NCI-H1105 (cell line): Measurements from ENCODE around the gene MAST4.
"Not testable (repeated sequence)": the region's sequence is repeated elsewhere in the genome, so short reads cannot be mapped to it uniquely, and the experiment has no call there.

Experiments
- DNase-seq: peaks from one replicate; lab custom pipeline; 2025; lab: John Stamatoyannopoulos, UW

The MAST4 gene

GRCh38 chr5:66647146-66647856, 51.1 kb downstream of the MAST4 start:
- no peak for DNase-seq

GRCh38 chr5:66652818-66653217, 56.6 kb downstream of the MAST4 start:
- no peak for DNase-seq

GRCh38 chr5:66653325-66653724, 57.1 kb downstream of the MAST4 start:
- no peak for DNase-seq

- DNase-seq, result no peak
Measured at GRCh38 chr5:66655395-66656324, 59.5 kb downstream of the MAST4 start.

- no peak for DNase-seq
Measured at GRCh38 chr5:66658516-66658915, 62.3 kb downstream of the MAST4 start.

GRCh38 chr5:66659780-66660179, 63.6 kb downstream of the MAST4 start:
- DNase-seq, result no peak

GRCh38 chr5:66660396-66660795, 64.2 kb downstream of the MAST4 start:
- no peak for DNase-seq

GRCh38 chr5:66661149-66661548, 65.0 kb downstream of the MAST4 start:
- DNase-seq, result no peak

GRCh38 chr5:66666778-66667177, 70.6 kb downstream of the MAST4 start:
- DNase-seq, result peak; percentile 58

GRCh38 chr5:66669086-66669861, 73.1 kb downstream of the MAST4 start:
- no peak for DNase-seq

GRCh38 chr5:66669862-66670195, 73.6 kb downstream of the MAST4 start:
- no peak for DNase-seq

GRCh38 chr5:66671305-66671704, 75.1 kb downstream of the MAST4 start:
- no peak for DNase-seq

GRCh38 chr5:66674802-66675201, 78.6 kb downstream of the MAST4 start:
- no peak for DNase-seq

- DNase-seq, result no peak
Measured at GRCh38 chr5:66675406-66675805, 79.2 kb downstream of the MAST4 start.

GRCh38 chr5:66680221-66680620, 84.0 kb downstream of the MAST4 start:
- DNase-seq, result no peak

- no peak for DNase-seq
Measured at GRCh38 chr5:66680804-66681203, 84.6 kb downstream of the MAST4 start.

- DNase-seq, result no peak
Measured at GRCh38 chr5:66684663-66685062, 88.5 kb downstream of the MAST4 start.

GRCh38 chr5:66689522-66690220, 93.5 kb downstream of the MAST4 start:
- DNase-seq, result no peak

GRCh38 chr5:66694036-66694435, 97.8 kb downstream of the MAST4 start:
- no peak for DNase-seq

GRCh38 chr5:66695840-66696239, 99.6 kb downstream of the MAST4 start:
- DNase-seq, result not testable (repeated sequence)

GRCh38 chr5:66697796-66698564, 101.8 kb downstream of the MAST4 start:
- DNase-seq, result no peak
